Measurements from ENCODE around the gene SYNPO. TPM values are rescaled to one million over a fixed set of nuclear protein-coding genes. Genes with fewer than 3 reads are reported as not detected.

The SYNPO gene
- total RNA-seq, 1 donor from 2014 or later: 40.2 TPM

GRCh38 chr5:150672884-150673275 lies 32.4 kb downstream of the SYNPO start:
- Histone ChIP-seq H3K4me3 (ENCODE audit: insufficient read depth, low read depth, low read length) (peak overlapping the region; percentile 58), H4K20me1 (ENCODE audit: insufficient read depth, low read length) (no peaks in the 10 kb centered on the region), H3K36me3 (ENCODE audit: insufficient read depth, low read length) (no peaks in the 10 kb centered on the region), H3K27ac (ENCODE audit: low read depth, low read length) (no peak overlapping the region), H3K9me3 (ENCODE audit: insufficient read depth, low read depth, low read length) (no peaks in the 10 kb centered on the region), H3K79me2 (ENCODE audit: insufficient read depth, low read length) (no peaks in the 10 kb centered on the region), H2AFZ (ENCODE audit: low read depth, low read length) (peak overlapping the region; percentile 97), H3K4me2 (ENCODE audit: low read length) (peak overlapping the region; percentile 90), H3K27me3 (ENCODE audit: insufficient read depth, low read length) (no peaks in the 10 kb centered on the region), H3K4me1 (ENCODE audit: insufficient read depth, low read length) (peaks cover 22% of the 10 kb centered on the region), H3K9ac (ENCODE audit: low read length) (peak overlapping the region; percentile 69)
- Mint-ChIP-seq H3K4me3 (ENCODE audit: unreplicated experiment) (peak overlapping the region; percentile 82), H3K27me3 (ENCODE audit: low read depth, unreplicated experiment) (no peaks in the 10 kb centered on the region), H3K36me3 (ENCODE audit: low read depth, unreplicated experiment) (peaks cover 7% of the 10 kb centered on the region), H3K9me3 (ENCODE audit: unreplicated experiment) (no peaks in the 10 kb centered on the region), H3K27ac (ENCODE audit: unreplicated experiment) (no peak overlapping the region), H3K4me1 (ENCODE audit: low read depth, unreplicated experiment) (peaks cover 12% of the 10 kb centered on the region)
- TF ChIP-seq CTCF (IDR thresholded peaks at IDR 0.05; ENCODE audit: insufficient read depth, low read depth, low read length) (no peak), EZH2 (IDR thresholded peaks at IDR 0.05; ENCODE audit: insufficient read depth, low read length) (no peak)
- DNase-seq (ENCODE audit: low read depth) (no peak), FAIRE-seq (no peak)

- Histone ChIP-seq H3K79me2 (ENCODE audit: insufficient read depth, low read length) (no peaks in the 10 kb centered on the region), H3K27me3 (ENCODE audit: insufficient read depth, low read length) (no peaks in the 10 kb centered on the region), H3K36me3 (ENCODE audit: insufficient read depth, low read length) (no peaks in the 10 kb centered on the region), H4K20me1 (ENCODE audit: insufficient read depth, low read length) (no peaks in the 10 kb centered on the region), H3K4me2 (ENCODE audit: low read length) (peak overlapping the region; percentile 26), H2AFZ (ENCODE audit: low read depth, low read length) (peak overlapping the region; percentile 20), H3K9ac (ENCODE audit: low read length) (peak overlapping the region; percentile 2), H3K27ac (ENCODE audit: low read depth, low read length) (no peak overlapping the region), H3K4me3 (ENCODE audit: insufficient read depth, low read depth, low read length) (no peak overlapping the region), H3K4me1 (ENCODE audit: insufficient read depth, low read length) (peaks cover 22% of the 10 kb centered on the region), H3K9me3 (ENCODE audit: insufficient read depth, low read depth, low read length) (no peaks in the 10 kb centered on the region)
- Mint-ChIP-seq H3K27me3 (ENCODE audit: low read depth, unreplicated experiment) (no peaks in the 10 kb centered on the region), H3K4me1 (ENCODE audit: low read depth, unreplicated experiment) (peaks cover 12% of the 10 kb centered on the region), H3K4me3 (ENCODE audit: unreplicated experiment) (peak overlapping the region; percentile 72), H3K27ac (ENCODE audit: unreplicated experiment) (peak overlapping the region; percentile 12), H3K9me3 (ENCODE audit: unreplicated experiment) (no peaks in the 10 kb centered on the region), H3K36me3 (ENCODE audit: low read depth, unreplicated experiment) (peaks cover 14% of the 10 kb centered on the region)
- no peak for DNase-seq (ENCODE audit: low read depth)
- TF ChIP-seq EZH2 (IDR thresholded peaks at IDR 0.05; ENCODE audit: insufficient read depth, low read length) (no peak), CTCF (IDR thresholded peaks at IDR 0.05; ENCODE audit: insufficient read depth, low read depth, low read length) (no peak)
- FAIRE-seq: no peak
Measured at GRCh38 chr5:150674341-150674821, 33.9 kb downstream of the SYNPO start.

GRCh38 chr5:150675069-150675468 lies 34.6 kb downstream of the SYNPO start:
- H4K20me1 ChIP-seq (ENCODE audit: insufficient read depth, low read length): no peaks in the 10 kb centered on the region
- Mint-ChIP-seq H3K9me3 (ENCODE audit: unreplicated experiment) (no peaks in the 10 kb centered on the region), H3K27ac (ENCODE audit: unreplicated experiment) (peak overlapping the region; percentile 56), H3K36me3 (ENCODE audit: low read depth, unreplicated experiment) (peaks cover 14% of the 10 kb centered on the region), H3K4me1 (ENCODE audit: low read depth, unreplicated experiment) (peaks cover 12% of the 10 kb centered on the region), H3K4me3 (ENCODE audit: unreplicated experiment) (no peak overlapping the region), H3K27me3 (ENCODE audit: low read depth, unreplicated experiment) (no peaks in the 10 kb centered on the region)
- no peak for FAIRE-seq
- H3K4me1 ChIP-seq (ENCODE audit: insufficient read depth, low read length): peaks cover 22% of the 10 kb centered on the region
- no peak overlapping the region for H2AFZ ChIP-seq (ENCODE audit: low read depth, low read length)
- TF ChIP-seq CTCF (IDR thresholded peaks at IDR 0.05; ENCODE audit: insufficient read depth, low read depth, low read length) (no peak), EZH2 (IDR thresholded peaks at IDR 0.05; ENCODE audit: insufficient read depth, low read length) (no peak)
- no peaks in the 10 kb centered on the region for H3K79me2 ChIP-seq (ENCODE audit: insufficient read depth, low read length)
- H3K27ac ChIP-seq (ENCODE audit: low read depth, low read length): no peak overlapping the region
- no peaks in the 10 kb centered on the region for H3K27me3 ChIP-seq (ENCODE audit: insufficient read depth, low read length)
- H3K36me3 ChIP-seq (ENCODE audit: insufficient read depth, low read length): no peaks in the 10 kb centered on the region
- H3K9ac ChIP-seq (ENCODE audit: low read length): no peak overlapping the region
- H3K9me3 ChIP-seq (ENCODE audit: insufficient read depth, low read depth, low read length): no peaks in the 10 kb centered on the region
- DNase-seq (ENCODE audit: low read depth): no peak
- H3K4me2 ChIP-seq (ENCODE audit: low read length): no peak overlapping the region
- H3K4me3 ChIP-seq (ENCODE audit: insufficient read depth, low read depth, low read length): no peak overlapping the region

Data from astrocyte (in vitro differentiated cells and primary cell).